Measurements from ENCODE around the gene PLPPR1. TPM values are rescaled to one million over a fixed set of nuclear protein-coding genes. Genes with fewer than 3 reads are reported as not detected.

The PLPPR1 gene
- total and polyA plus RNA-seq, 4 donors: 1.2 to 26.3 (median 2.4) TPM

GRCh38 chr9:101359679-101360078 is 331.2 kb downstream of the PLPPR1 start:
- Histone ChIP-seq H3K4me1 (ENCODE audit: control insufficient read depth in 4 of 4, insufficient read depth in 4 of 4, low read length in 3 of 4) (peaks cover 2 to 16% (median 7%) of the 10 kb centered on the region in 4 donors), H3K9ac (ENCODE audit: low read depth in 1 of 2, low read length in 2 of 2) (no peak overlapping the region), H3K27me3 (ENCODE audit: control insufficient read depth in 4 of 4, insufficient read depth in 4 of 4, low read length in 3 of 4) (no peaks in the 10 kb centered on the region), H3K4me3 (ENCODE audit: low read depth in 1 of 3, low read length in 3 of 3) (no peak overlapping the region), H3K27ac (ENCODE audit: low read depth in 1 of 2, low read length in 2 of 2) (peak overlapping the region; percentile 17 to 23), H3K36me3 (ENCODE audit: control insufficient read depth in 4 of 4, insufficient read depth in 3 of 4, low read depth in 1 of 4, low read length in 3 of 4) (peaks cover 0 to 33% (median 25%) of the 10 kb centered on the region in 4 donors), H3K9me3 (ENCODE audit: control insufficient read depth in 4 of 4, low read length in 3 of 4) (no peaks in the 10 kb centered on the region)
- no peak for DNase-seq (ENCODE audit: low spot score)
- TF ChIP-seq RXRA (IDR thresholded peaks at IDR 0.05): peak in 1 of 2 donors; percentile 10
- peak; percentile 23 for TF ChIP-seq HNF4G (IDR thresholded peaks at IDR 0.05)
- peak; percentile 11 for TF ChIP-seq FOXA2 (IDR thresholded peaks at IDR 0.05)
- no peak for TF ChIP-seq SP1 (IDR thresholded peaks at IDR 0.05)
- no peak for TF ChIP-seq FOXA1 (IDR thresholded peaks at IDR 0.05)
- TF ChIP-seq TAF1 (conservative IDR thresholded peaks at IDR 0.05): no peak
- no peak for TF ChIP-seq YY1 (IDR thresholded peaks at IDR 0.05)
- TF ChIP-seq REST (IDR thresholded peaks at IDR 0.05): no peak
- TF ChIP-seq NR2F2 (IDR thresholded peaks at IDR 0.05): no peak
- no peak for TF ChIP-seq JUND (IDR thresholded peaks at IDR 0.05)
- no peak for TF ChIP-seq GABPA (IDR thresholded peaks at IDR 0.05 in 1 of 2, conservative IDR thresholded peaks at IDR 0.05 in 1 of 2)
- TF ChIP-seq HNF4A (conservative IDR thresholded peaks at IDR 0.05): peak; percentile 35 to 57
- no peak for TF ChIP-seq ATF3 (IDR thresholded peaks at IDR 0.05)
- no peak for TF ChIP-seq CTCF (IDR thresholded peaks at IDR 0.05; ENCODE audit: low read depth, low read length, missing input control)
- no peak for TF ChIP-seq EGR1 (IDR thresholded peaks at IDR 0.05; ENCODE audit: low read depth in 2 of 2)
- no peak for TF ChIP-seq ZBTB33 (IDR thresholded peaks at IDR 0.05)
- no peak for TF ChIP-seq MAX (IDR thresholded peaks at IDR 0.05)
- no peak for TF ChIP-seq RAD21 (IDR thresholded peaks at IDR 0.05)
- 38% methylated on average over 1 of the region's 1 CpG for WGBS
